ENCODE data around the gene GALNT9.
"Not testable (repeated sequence)": the region's sequence is repeated elsewhere in the genome, so short reads cannot be mapped to it uniquely, and the experiment has no call there.

DNA sequence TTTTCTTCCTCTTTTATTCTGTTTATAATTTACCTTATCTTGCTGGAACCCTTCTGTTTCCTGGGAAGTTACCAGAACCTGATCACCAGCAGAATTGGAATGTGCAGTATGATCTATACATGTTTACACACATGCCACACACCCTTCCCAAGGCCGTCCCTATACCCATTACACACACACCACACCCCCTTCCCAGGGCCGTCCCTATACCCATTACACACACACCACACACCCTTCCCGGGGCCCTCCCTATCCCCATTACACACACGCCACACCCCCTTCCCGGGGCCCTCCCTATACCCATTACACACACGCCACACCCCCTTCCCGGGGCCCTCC lies 88.8 kb downstream of the GALNT9 start:
- TF ChIP-seq EZH2 (IDR thresholded peaks at IDR 0.05; ENCODE audit: insufficient read depth, poor library complexity, severe bottlenecking); EZH2phosphoT487 (IDR thresholded peaks at IDR 0.05; ENCODE audit: insufficient read depth, low read depth): not testable (repeated sequence)
